HL-60 (cell line): ENCODE measurements around the gene SWAP70.

Source experiments
- CTCF ChIP-seq: IDR thresholded peaks from one replicate; pipeline ENCODE4 v1.5.1; 2011; ENCODE audit warnings: low read length, control low read depth, inconsistent platforms; ENCODE audit not compliant: insufficient read depth
- GABPA ChIP-seq: IDR thresholded peaks from 2 replicates; pipeline ENCODE4 v1.6.1; 2012; ENCODE audit warnings: low read depth
- REST ChIP-seq: IDR thresholded peaks from 2 replicates; pipeline ENCODE4 v1.6.1; 2012; ENCODE audit warnings: low read depth; ENCODE audit not compliant: insufficient replicate concordance

- TF ChIP-seq CTCF, result no peak
- TF ChIP-seq REST, result no peak
- TF ChIP-seq GABPA, result no peak
Observed at GRCh38 chr11:9626496-9627394, 37.1 kb upstream of the SWAP70 start.
